B cell (primary cell): ENCODE measurements around the gene UNC13C. TPM values are rescaled to one million over a fixed set of nuclear protein-coding genes. Genes with fewer than 3 reads are reported as not detected.

Source experiments
- ATAC-seq: fragments of 200-7000 bp; cut with Tn5 transposase; one replicate; pipeline ENCODE4 v1.10.0; 2021; ENCODE audit warnings: low read depth, mild to moderate bottlenecking, moderate number of reproducible peaks, moderate library complexity
- CTCF ChIA-PET: fragments of 350-600 bp; sonication (Branson Sonifier 250); formaldehyde crosslinking; loops from one replicate; lab custom pipeline; 2021; ENCODE audit warnings: antibody characterized with exemption, inconsistent platforms; lab: Charles Lee
- POLR2A ChIA-PET: fragments of 350-600 bp; sonication (Branson Sonifier 250); formaldehyde crosslinking; loops from one replicate; lab custom pipeline; 2021; ENCODE audit warnings: antibody characterized with exemption; lab: Charles Lee
- DNase-seq: peaks from one replicate; pipeline ENCODE4 v3.0.0; 2013
- H2AFZ ChIP-seq: 2 replicates; pipeline ENCODE4 v1.6.1; 2012; ENCODE audit warnings: mild to moderate bottlenecking, low read depth, low read length; ENCODE audit not compliant: insufficient read depth, poor library complexity, severe bottlenecking
- H3K27ac ChIP-seq, 2 donors: 1 replicate in 1 of 2; 2 replicates in 1 of 2; pipeline ENCODE4 v1.5.1; 2012 to 2013; ENCODE audit warnings: low read length in 2 of 2, mild to moderate bottlenecking in 2 of 2, moderate library complexity in 1 of 2
- H3K27me3 ChIP-seq, 4 experiments: fragments of 200-600 bp in 1 of 4; sonication (generic) in 1 of 4; replicated peaks in 1 of 4; 1 replicate in 2 of 4; 2 replicates in 2 of 4; pipeline versions ENCODE4 v1.6.1 to v1.7.0; 2013 to 2016; ENCODE audit warnings: low read length in 3 of 4, mild to moderate bottlenecking in 2 of 4, mixed read lengths in 1 of 4, moderate library complexity in 1 of 4; ENCODE audit not compliant: insufficient read depth in 4 of 4, control insufficient read depth in 3 of 4; ENCODE audit errors: control extremely low read depth in 1 of 4
- H3K36me3 ChIP-seq, 2 experiments: replicated peaks in 1 of 2; 1 replicate in 1 of 2; 2 replicates in 1 of 2; pipeline versions ENCODE4 v1.6.1 to v1.7.1; 2013; ENCODE audit warnings: low read length in 1 of 2; ENCODE audit not compliant: insufficient read depth in 2 of 2, control insufficient read depth in 1 of 2; ENCODE audit errors: control extremely low read depth in 1 of 2, extremely low read depth in 1 of 2
- H3K4me1 ChIP-seq, 2 donors: fragments of 200-600 bp in 1 of 2; sonication (generic) in 1 of 2; 1 replicate in 1 of 2; 2 replicates in 1 of 2; pipeline versions ENCODE4 v1.5.1 to v1.6.1; 2013 to 2017; ENCODE audit warnings: low read length in 2 of 2; ENCODE audit not compliant: control insufficient read depth in 2 of 2, insufficient read depth in 2 of 2
- H3K4me2 ChIP-seq: replicated peaks from 2 replicates; pipeline ENCODE3; 2012; ENCODE audit warnings: mild to moderate bottlenecking, low read depth, low read length; ENCODE audit not compliant: poor library complexity, severe bottlenecking
- H3K4me3 ChIP-seq, 5 experiments: fragments of 200-600 bp in 1 of 5; sonication (generic) in 1 of 5; 1 replicate in 3 of 5; 2 replicates in 2 of 5; pipeline versions ENCODE4 v1.5.1 to v1.7.0; 2011 to 2016; ENCODE audit warnings: low read length in 4 of 5, mild to moderate bottlenecking in 4 of 5, low read depth in 2 of 5, control low read depth in 1 of 5, moderate library complexity in 1 of 5; ENCODE audit not compliant: insufficient read depth in 1 of 5; ENCODE audit errors: control extremely low read depth in 1 of 5, extremely low read depth in 1 of 5
- H3K79me2 ChIP-seq: fragments of 200-600 bp; sonication (generic); one replicate; pipeline ENCODE4 v1.6.0; 2016; ENCODE audit warnings: low read length; ENCODE audit not compliant: control insufficient read depth, insufficient read depth
- H3K9ac ChIP-seq: fragments of 200-600 bp; sonication (generic); 2 replicates; pipeline ENCODE4 v1.6.1; 2017; ENCODE audit warnings: mild to moderate bottlenecking, low read length, moderate library complexity
- H3K9me3 ChIP-seq, 3 donors: one replicate each; pipeline versions ENCODE4 v1.6.1 to v1.7.1; 2013; ENCODE audit warnings: low read length in 2 of 3; ENCODE audit not compliant: control insufficient read depth in 2 of 3, insufficient read depth in 1 of 3; ENCODE audit errors: control extremely low read depth in 1 of 3
- H4K20me1 ChIP-seq: 2 replicates; pipeline ENCODE4 v1.6.0; 2012; ENCODE audit warnings: mild to moderate bottlenecking, low read length; ENCODE audit not compliant: insufficient read depth, control insufficient read depth, poor library complexity, severe bottlenecking
- H3K27ac Mint-ChIP-seq: one replicate; pipeline ENCODE4 v1.8.0; 2021; ENCODE audit warnings: mixed read lengths
- H3K27me3 Mint-ChIP-seq: one replicate; pipeline ENCODE4 v1.8.0; 2021; ENCODE audit warnings: mixed read lengths
- H3K4me1 Mint-ChIP-seq: one replicate; pipeline ENCODE4 v1.8.0; 2021; ENCODE audit warnings: mixed read lengths
- H3K4me3 Mint-ChIP-seq: one replicate; pipeline ENCODE4 v1.8.0; 2021; ENCODE audit warnings: mixed read lengths
- H3K9me3 Mint-ChIP-seq: one replicate; pipeline ENCODE4 v1.8.0; 2022; ENCODE audit warnings: mixed read lengths; ENCODE audit not compliant: insufficient read depth
- EZH2 ChIP-seq: IDR thresholded peaks from 2 replicates; pipeline ENCODE4 v1.6.1; 2012; ENCODE audit warnings: borderline replicate concordance, low read depth, mild to moderate bottlenecking, moderate library complexity, low read length; ENCODE audit not compliant: insufficient read depth, poor library complexity, severe bottlenecking
- WGBS: methylation state at CpG from one replicate; pipeline ENCODE4 v1.1.5; 2013; ENCODE audit warnings: missing lambda C conversion rate; ENCODE audit not compliant: insufficient coverage; 5-methylcytosine and 5-hydroxymethylcytosine counted together
- intact Hi-C: fragments of 100-400 bp; cut with micrococcal nuclease; formaldehyde crosslinking; loops from one replicate; pipeline ENCODE4 v1.10.0; 2022
- polyA plus RNA-seq: library from polyadenylated mRNA; depleted of rRNA; stranded (reverse); fragments of >200 nt; gene quantifications from 2 replicates; pipeline ENCODE4 v1.2.3, GENCODE V29; 2012
- total RNA-seq, 2 donors: library from RNA; stranded (reverse); fragments of 120-200 nt in 1 of 2; gene quantifications; 1 replicate in 1 of 2; 2 replicates in 1 of 2; pipeline versions ENCODE4 v1.2.3 to v1.2.4, GENCODE V29; 2013 to 2022
- TF ChIP-seq, protein P1 (sequence below): fragments of 200-600 bp; IDR thresholded peaks from one replicate; pipeline ENCODE4 v1.8.0; 2022; ENCODE audit warnings: antibody characterized with exemption, mild to moderate bottlenecking

Gene UNC13C
- total and polyA plus RNA-seq, 2 donors (not counting 1 experiment from before 2014, with no cell fraction given): not detected

DNA sequence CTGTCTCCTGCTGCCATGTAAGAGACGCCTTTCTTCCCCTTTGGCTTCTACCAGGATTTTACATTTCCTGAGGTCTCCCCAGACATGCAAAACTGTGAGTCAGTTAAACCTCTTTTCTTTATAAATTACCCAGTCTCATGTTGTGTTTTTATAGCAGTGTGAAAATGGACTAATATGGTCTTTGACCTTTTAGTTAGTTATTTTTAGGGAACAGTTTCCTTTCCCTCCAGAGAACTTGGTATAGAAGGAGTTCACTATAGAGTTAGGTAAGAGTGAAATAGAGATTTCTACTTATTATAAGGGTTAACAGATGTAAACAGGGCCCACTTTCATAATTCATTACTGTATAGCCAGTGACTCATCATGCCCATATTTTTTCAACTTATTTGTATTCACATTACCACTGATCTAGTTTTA lies 170.9 kb downstream of the UNC13C start:
- H3K9me3 Mint-ChIP-seq: no peaks in the 10 kb centered on the region
- H2AFZ ChIP-seq: no peak overlapping the region
- no peaks in the 10 kb centered on the region for H3K27me3 ChIP-seq
- TF ChIP-seq EZH2: no peak
- TF ChIP-seq, protein P1, sequence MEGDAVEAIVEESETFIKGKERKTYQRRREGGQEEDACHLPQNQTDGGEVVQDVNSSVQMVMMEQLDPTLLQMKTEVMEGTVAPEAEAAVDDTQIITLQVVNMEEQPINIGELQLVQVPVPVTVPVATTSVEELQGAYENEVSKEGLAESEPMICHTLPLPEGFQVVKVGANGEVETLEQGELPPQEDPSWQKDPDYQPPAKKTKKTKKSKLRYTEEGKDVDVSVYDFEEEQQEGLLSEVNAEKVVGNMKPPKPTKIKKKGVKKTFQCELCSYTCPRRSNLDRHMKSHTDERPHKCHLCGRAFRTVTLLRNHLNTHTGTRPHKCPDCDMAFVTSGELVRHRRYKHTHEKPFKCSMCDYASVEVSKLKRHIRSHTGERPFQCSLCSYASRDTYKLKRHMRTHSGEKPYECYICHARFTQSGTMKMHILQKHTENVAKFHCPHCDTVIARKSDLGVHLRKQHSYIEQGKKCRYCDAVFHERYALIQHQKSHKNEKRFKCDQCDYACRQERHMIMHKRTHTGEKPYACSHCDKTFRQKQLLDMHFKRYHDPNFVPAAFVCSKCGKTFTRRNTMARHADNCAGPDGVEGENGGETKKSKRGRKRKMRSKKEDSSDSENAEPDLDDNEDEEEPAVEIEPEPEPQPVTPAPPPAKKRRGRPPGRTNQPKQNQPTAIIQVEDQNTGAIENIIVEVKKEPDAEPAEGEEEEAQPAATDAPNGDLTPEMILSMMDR: no peak
- H3K9me3 ChIP-seq: peaks cover 0 to 4% (median 0%) of the 10 kb centered on the region in 3 donors
- ATAC-seq: no peak
- no peaks in the 10 kb centered on the region for H4K20me1 ChIP-seq
- intact Hi-C loops: no loop called here
- H3K79me2 ChIP-seq: no peaks in the 10 kb centered on the region
- no peak overlapping the region for H3K4me2 ChIP-seq
- CTCF ChIA-PET: no interaction called here
- POLR2A ChIA-PET: no interaction called here
- H3K4me3 ChIP-seq: no peak overlapping the region
- no peak overlapping the region for H3K9ac ChIP-seq
- no peaks in the 10 kb centered on the region for H3K4me1 Mint-ChIP-seq
- no peaks in the 10 kb centered on the region for H3K27me3 Mint-ChIP-seq
- no peak for DNase-seq
- no peak overlapping the region for H3K27ac Mint-ChIP-seq
- WGBS: 75% methylated on average over 1 of the region's 1 CpG
- H3K36me3 ChIP-seq: no peaks in the 10 kb centered on the region
- H3K4me1 ChIP-seq: no peaks in the 10 kb centered on the region
- H3K4me3 Mint-ChIP-seq: no peak overlapping the region
- H3K27ac ChIP-seq: no peak overlapping the region

DNA sequence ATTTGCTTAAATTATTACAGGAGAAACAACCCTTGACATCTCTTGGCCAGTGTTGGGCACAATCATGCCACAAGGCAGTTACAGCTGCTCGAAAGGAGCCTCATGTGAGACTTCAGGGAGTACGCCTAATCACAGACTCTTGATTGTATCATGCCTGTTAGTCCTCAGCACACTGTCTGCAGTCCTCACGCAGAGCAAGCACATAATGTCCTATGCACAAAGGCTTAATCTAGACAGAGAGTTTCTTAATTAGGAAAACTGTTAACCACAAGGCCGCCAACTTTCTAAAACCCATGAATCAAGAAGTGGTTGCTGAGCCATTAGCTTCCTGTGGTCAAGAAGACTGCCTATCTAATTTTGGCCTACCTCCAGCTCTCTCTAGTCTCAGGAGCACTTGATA lies 172.0 kb downstream of the UNC13C start:
- Histone ChIP-seq H3K27ac (no peak overlapping the region), H4K20me1 (no peaks in the 10 kb centered on the region), H3K27me3 (no peaks in the 10 kb centered on the region), H3K9ac (no peak overlapping the region), H2AFZ (no peak overlapping the region), H3K79me2 (no peaks in the 10 kb centered on the region), H3K36me3 (no peaks in the 10 kb centered on the region), H3K4me2 (no peak overlapping the region), H3K4me3 (no peak overlapping the region), H3K9me3 (peaks cover 0 to 4% (median 0%) of the 10 kb centered on the region in 3 donors), H3K4me1 (no peaks in the 10 kb centered on the region)
- Mint-ChIP-seq H3K27ac (no peak overlapping the region), H3K9me3 (no peaks in the 10 kb centered on the region), H3K27me3 (no peaks in the 10 kb centered on the region), H3K4me3 (no peak overlapping the region), H3K4me1 (no peaks in the 10 kb centered on the region)
- TF ChIP-seq EZH2: no peak
- TF ChIP-seq, protein P1: no peak
- DNase-seq (no peak), ATAC-seq (no peak)
- WGBS: 25% methylated on average over 4 of the region's 4 CpGs
- intact Hi-C loops: no loop called here
- ChIA-PET POLR2A (no interaction called here), CTCF (no interaction called here)
